ENCODE results near the gene GTPBP8.

GTPBP8 gene

GRCh38 chr3:112990672-112991602, at the start of gene GTPBP8:
Gene GTPBP8, plus strand, starts transcription at chr3:112990984. Its CDS starts 16 bp downstream, at chr3:112991000.
- DNase-seq, result peak; percentile 89
- Mint-ChIP-seq H3K27ac (peak within 1 kb of the TSS; percentile 97), H3K27me3 (no peaks in the 10 kb centered on the region), H3K4me1 (ENCODE audit: low read depth) (peaks cover 53% of the 10 kb centered on the region), H3K36me3 (ENCODE audit: low read depth) (peaks cover 48% of the 10 kb centered on the region), H3K4me3 (peak within 1 kb of the TSS; percentile 93), H3K9me3 (no peaks in the 10 kb centered on the region)

- Mint-ChIP-seq H3K9me3 (peaks cover 23% of the 10 kb centered on the region), H3K4me3 (no peak overlapping the region), H3K36me3 (ENCODE audit: low read depth) (peaks cover 32% of the 10 kb centered on the region), H3K27ac (no peak overlapping the region), H3K4me1 (ENCODE audit: low read depth) (peaks cover 17% of the 10 kb centered on the region), H3K27me3 (no peaks in the 10 kb centered on the region)
- no peak for DNase-seq
Observed at GRCh38 chr3:112948346-112948838, 42.4 kb upstream of the GTPBP8 start.

GRCh38 chr3:112956351-112956750, 34.4 kb upstream of the GTPBP8 start:
- Mint-ChIP-seq H3K27me3 (no peaks in the 10 kb centered on the region), H3K4me1 (ENCODE audit: low read depth) (peaks cover 29% of the 10 kb centered on the region), H3K9me3 (peaks cover 12% of the 10 kb centered on the region), H3K4me3 (no peak overlapping the region), H3K27ac (no peak overlapping the region), H3K36me3 (ENCODE audit: low read depth) (peaks cover 24% of the 10 kb centered on the region)
- DNase-seq, result no peak

- Mint-ChIP-seq H3K9me3 (peaks cover 24% of the 10 kb centered on the region), H3K4me3 (peak overlapping the region; percentile 56), H3K4me1 (ENCODE audit: low read depth) (peaks cover 39% of the 10 kb centered on the region), H3K27me3 (no peaks in the 10 kb centered on the region), H3K36me3 (ENCODE audit: low read depth) (peaks cover 42% of the 10 kb centered on the region), H3K27ac (peak overlapping the region; percentile 49)
- no peak for DNase-seq
Observed at GRCh38 chr3:112958811-112959560, 31.8 kb upstream of the GTPBP8 start.

- Mint-ChIP-seq H3K27ac (no peak overlapping the region), H3K36me3 (ENCODE audit: low read depth) (peaks cover 36% of the 10 kb centered on the region), H3K27me3 (no peaks in the 10 kb centered on the region), H3K4me3 (no peak overlapping the region), H3K4me1 (ENCODE audit: low read depth) (peaks cover 60% of the 10 kb centered on the region), H3K9me3 (peaks cover 24% of the 10 kb centered on the region)
- no peak for DNase-seq
Observed at GRCh38 chr3:112963683-112964082, 27.1 kb upstream of the GTPBP8 start.

GRCh38 chr3:112965656-112966055, 25.1 kb upstream of the GTPBP8 start:
- Mint-ChIP-seq H3K4me1 (ENCODE audit: low read depth) (peaks cover 60% of the 10 kb centered on the region), H3K27ac (no peak overlapping the region), H3K9me3 (peaks cover 24% of the 10 kb centered on the region), H3K27me3 (no peaks in the 10 kb centered on the region), H3K36me3 (ENCODE audit: low read depth) (peaks cover 36% of the 10 kb centered on the region), H3K4me3 (no peak overlapping the region)
- no peak for DNase-seq

- Mint-ChIP-seq H3K36me3 (ENCODE audit: low read depth) (peaks cover 34% of the 10 kb centered on the region), H3K9me3 (peaks cover 24% of the 10 kb centered on the region), H3K4me1 (ENCODE audit: low read depth) (peaks cover 62% of the 10 kb centered on the region), H3K4me3 (no peak overlapping the region), H3K27ac (no peak overlapping the region), H3K27me3 (no peaks in the 10 kb centered on the region)
- no peak for DNase-seq
Observed at GRCh38 chr3:112966633-112967032, 24.2 kb upstream of the GTPBP8 start.

- Mint-ChIP-seq H3K9me3 (peaks cover 24% of the 10 kb centered on the region), H3K27ac (peak overlapping the region; percentile 31), H3K4me1 (ENCODE audit: low read depth) (peaks cover 65% of the 10 kb centered on the region), H3K4me3 (no peak overlapping the region), H3K36me3 (ENCODE audit: low read depth) (peaks cover 33% of the 10 kb centered on the region), H3K27me3 (no peaks in the 10 kb centered on the region)
- no peak for DNase-seq
Observed at GRCh38 chr3:112967425-112967824, 23.4 kb upstream of the GTPBP8 start.

GRCh38 chr3:112967828-112968227, 23.0 kb upstream of the GTPBP8 start:
- no peak for DNase-seq
- peak overlapping the region; percentile 31 for H3K27ac Mint-ChIP-seq
- no peaks in the 10 kb centered on the region for H3K27me3 Mint-ChIP-seq
- H3K36me3 Mint-ChIP-seq (ENCODE audit: low read depth), result peaks cover 30% of the 10 kb centered on the region
- H3K4me1 Mint-ChIP-seq (ENCODE audit: low read depth), result peaks cover 69% of the 10 kb centered on the region
- no peak overlapping the region for H3K4me3 Mint-ChIP-seq
- peaks cover 22% of the 10 kb centered on the region for H3K9me3 Mint-ChIP-seq

- Mint-ChIP-seq H3K27ac (peak overlapping the region; percentile 38), H3K36me3 (ENCODE audit: low read depth) (no peaks in the 10 kb centered on the region), H3K9me3 (no peaks in the 10 kb centered on the region), H3K27me3 (no peaks in the 10 kb centered on the region), H3K4me3 (peak overlapping the region; percentile 41), H3K4me1 (ENCODE audit: low read depth) (peaks cover 90% of the 10 kb centered on the region)
- DNase-seq, result no peak
Observed at GRCh38 chr3:112972158-112972557, 18.6 kb upstream of the GTPBP8 start.

GRCh38 chr3:112973325-112974177, 17.2 kb upstream of the GTPBP8 start:
- Mint-ChIP-seq H3K36me3 (ENCODE audit: low read depth) (no peaks in the 10 kb centered on the region), H3K27ac (peak overlapping the region; percentile 93), H3K4me1 (ENCODE audit: low read depth) (peaks cover 91% of the 10 kb centered on the region), H3K9me3 (no peaks in the 10 kb centered on the region), H3K4me3 (peak overlapping the region; percentile 75), H3K27me3 (no peaks in the 10 kb centered on the region)
- no peak for DNase-seq

- Mint-ChIP-seq H3K4me3 (peak overlapping the region; percentile 75), H3K4me1 (ENCODE audit: low read depth) (peaks cover 86% of the 10 kb centered on the region), H3K9me3 (no peaks in the 10 kb centered on the region), H3K36me3 (ENCODE audit: low read depth) (no peaks in the 10 kb centered on the region), H3K27ac (peak overlapping the region; percentile 93), H3K27me3 (no peaks in the 10 kb centered on the region)
- no peak for DNase-seq
Observed at GRCh38 chr3:112974178-112974517, 16.6 kb upstream of the GTPBP8 start.

- DNase-seq, result no peak
Observed at GRCh38 chr3:112974894-112975293, 15.9 kb upstream of the GTPBP8 start, which contains the start of gene CD200R1. Gene CD200R1, minus strand, starts transcription at chr3:112975103. Its CDS starts 246 bp downstream, at chr3:112974857.

GRCh38 chr3:112976001-112976400, 14.8 kb upstream of the GTPBP8 start:
- peak overlapping the region; percentile 35 for H3K4me3 Mint-ChIP-seq
- peaks cover 75% of the 10 kb centered on the region for H3K4me1 Mint-ChIP-seq (ENCODE audit: low read depth)
- H3K27me3 Mint-ChIP-seq, result no peaks in the 10 kb centered on the region
- no peaks in the 10 kb centered on the region for H3K36me3 Mint-ChIP-seq (ENCODE audit: low read depth)
- no peak for DNase-seq
- H3K9me3 Mint-ChIP-seq, result no peaks in the 10 kb centered on the region
- H3K27ac Mint-ChIP-seq, result peak overlapping the region; percentile 81

More at GRCh38 chr3:112974894-112975293, 15.9 kb upstream of the GTPBP8 start, which contains the start of gene CD200R1:
- no peaks in the 10 kb centered on the region for H3K9me3 Mint-ChIP-seq
- peak within 1 kb of the TSS; percentile 93 for H3K27ac Mint-ChIP-seq
- no peaks in the 10 kb centered on the region for H3K27me3 Mint-ChIP-seq
- peaks cover 82% of the 10 kb centered on the region for H3K4me1 Mint-ChIP-seq (ENCODE audit: low read depth)
- peak within 1 kb of the TSS; percentile 75 for H3K4me3 Mint-ChIP-seq
- no peaks in the 10 kb centered on the region for H3K36me3 Mint-ChIP-seq (ENCODE audit: low read depth)
